Brain microvascular endothelial cell (primary cell): ENCODE results near the gene DDX55.
"Not testable (repeated sequence)": the region's sequence is repeated elsewhere in the genome, so short reads cannot be mapped to it uniquely, and the experiment has no call there.

ENCODE experiments used
- DNase-seq: peaks from one replicate; pipeline ENCODE4 v3.0.0-alpha.2; 2020
- H3K27ac ChIP-seq: fragments of 250-450 bp; sonication (Bioruptor Pico); 2 replicates; pipeline ENCODE4 v1.5.1; 2020; ENCODE audit warnings: mild to moderate bottlenecking, moderate library complexity
- H3K27me3 ChIP-seq: fragments of 250-450 bp; sonication (Bioruptor Pico); replicated peaks from 2 replicates; pipeline ENCODE4 v1.5.1; 2020; ENCODE audit warnings: mild to moderate bottlenecking
- H3K36me3 ChIP-seq: fragments of 250-450 bp; sonication (Bioruptor Pico); replicated peaks from 2 replicates; pipeline ENCODE4 v1.5.1; 2020; ENCODE audit warnings: mild to moderate bottlenecking
- H3K4me3 ChIP-seq: 2 replicates; pipeline ENCODE4 v1.5.1; 2011; ENCODE audit warnings: low read depth, mild to moderate bottlenecking, control low read depth, low read length, moderate library complexity
- CTCF ChIP-seq: IDR thresholded peaks from 2 replicates; pipeline ENCODE4 v1.5.1; 2011; ENCODE audit warnings: low read depth, mild to moderate bottlenecking, moderate library complexity, low read length, control low read depth, inconsistent platforms; ENCODE audit errors: missing control alignments
- in situ Hi-C: cut with HindIII; loops from 2 replicates; pipeline ENCODE4 v1.10.0; 2017; ENCODE audit warnings: low sequenced_read_pairs, low pct_ligation_motif_present

The DDX55 gene

GRCh38 chr12:123595729-123596128, 6.2 kb upstream of the DDX55 start:
- peaks cover 66% of the 10 kb centered on the region for H3K36me3 ChIP-seq

GRCh38 chr12:123597100-123597499, 4.8 kb upstream of the DDX55 start:
- Histone ChIP-seq H3K36me3 (peaks cover 57% of the 10 kb centered on the region), H3K27ac (no peak overlapping the region)
- DNase-seq: no peak

More at GRCh38 chr12:123595729-123596128, 6.2 kb upstream of the DDX55 start:
- no peak overlapping the region for H3K4me3 ChIP-seq
- DNase-seq: no peak
- H3K27ac ChIP-seq: peak overlapping the region; percentile 22
- in situ Hi-C loops: no loop called here
- TF ChIP-seq CTCF: no peak
- H3K27me3 ChIP-seq: no peaks in the 10 kb centered on the region

GRCh38 chr12:123598522-123598921, 3.4 kb upstream of the DDX55 start:
- TF ChIP-seq CTCF: no peak
- Histone ChIP-seq H3K27ac (no peak overlapping the region), H3K36me3 (peaks cover 46% of the 10 kb centered on the region), H3K4me3 (no peak overlapping the region), H3K27me3 (no peaks in the 10 kb centered on the region)
- in situ Hi-C loops: no loop called here
- DNase-seq: no peak

More at GRCh38 chr12:123597100-123597499, 4.8 kb upstream of the DDX55 start:
- H3K4me3 ChIP-seq: no peak overlapping the region
- TF ChIP-seq CTCF: no peak
- H3K27me3 ChIP-seq: no peaks in the 10 kb centered on the region
- in situ Hi-C loops: no loop called here

GRCh38 chr12:123599310-123599709, 2.6 kb upstream of the DDX55 start:
- no peak for TF ChIP-seq CTCF
- H3K27ac ChIP-seq: no peak overlapping the region
- no peak for DNase-seq
- H3K27me3 ChIP-seq: no peaks in the 10 kb centered on the region
- in situ Hi-C loops: no loop called here
- no peak overlapping the region for H3K4me3 ChIP-seq
- peaks cover 47% of the 10 kb centered on the region for H3K36me3 ChIP-seq

GRCh38 chr12:123599721-123600120, 2.2 kb upstream of the DDX55 start:
- Histone ChIP-seq H3K27me3 (no peaks in the 10 kb centered on the region), H3K27ac (no peak overlapping the region), H3K4me3 (no peak overlapping the region), H3K36me3 (peaks cover 44% of the 10 kb centered on the region)
- in situ Hi-C loops: no loop called here
- no peak for TF ChIP-seq CTCF
- no peak for DNase-seq

- H3K36me3 ChIP-seq: peaks cover 36% of the 10 kb centered on the region
- no peak overlapping the region for H3K27ac ChIP-seq
- peak overlapping the region; percentile 100 for H3K4me3 ChIP-seq
- in situ Hi-C loops: no loop called here
- TF ChIP-seq CTCF: no peak
- H3K27me3 ChIP-seq: no peaks in the 10 kb centered on the region
- no peak for DNase-seq
Observed at GRCh38 chr12:123602651-123603195, 824 bp downstream of the DDX55 start.

GRCh38 chr12:123603495-123603894, 1.6 kb downstream of the DDX55 start:
- H3K4me3 ChIP-seq, DNase-seq, H3K27me3 ChIP-seq, H3K27ac ChIP-seq, in situ Hi-C loops: not testable (repeated sequence)
- H3K36me3 ChIP-seq: peaks cover 37% of the 10 kb centered on the region
